GM12891 (cell line): Measurements from ENCODE around the gene ZMIZ1.

Experiments
- POLR2A ChIP-seq: IDR thresholded peaks from 2 replicates; pipeline ENCODE4 v1.6.1; 2011; ENCODE audit warnings: low read depth, low read length, control low read depth
- POLR2AphosphoS5 ChIP-seq: IDR thresholded peaks from 2 replicates; pipeline ENCODE4 v1.6.1; 2011; ENCODE audit warnings: low read depth, low read length, control low read depth
- SPI1 ChIP-seq: IDR thresholded peaks from 2 replicates; pipeline ENCODE4 v1.6.1; 2011; ENCODE audit warnings: low read depth, low read length, control low read depth
- TAF1 ChIP-seq: IDR thresholded peaks from 2 replicates; pipeline ENCODE4 v1.6.1; 2011; ENCODE audit warnings: low read depth, low read length, control low read depth

DNA sequence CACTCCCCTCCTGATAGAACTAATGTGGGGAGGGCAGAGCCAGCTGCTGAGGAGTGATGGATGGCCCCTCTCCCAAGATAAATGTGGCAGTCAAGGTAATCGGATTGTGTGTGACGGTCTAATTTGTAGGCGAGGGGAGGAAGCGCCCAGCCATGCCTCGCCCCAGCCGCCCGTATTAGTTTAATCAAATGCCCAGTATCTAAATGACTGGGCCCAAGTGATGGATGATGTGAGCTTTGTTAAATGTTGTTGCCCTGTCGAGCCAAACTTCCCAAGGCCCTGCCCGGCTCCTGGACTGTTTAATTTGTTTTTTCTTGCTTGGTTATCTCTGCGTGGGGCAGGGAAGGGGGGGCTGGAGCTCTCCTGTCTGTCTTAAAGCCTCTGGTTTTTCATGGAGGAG, 190.1 kb downstream of the ZMIZ1 start:
- no peak for TF ChIP-seq POLR2AphosphoS5
- no peak for TF ChIP-seq POLR2A
- no peak for TF ChIP-seq SPI1
- TF ChIP-seq TAF1, result no peak
